HG03045 (cell line): ENCODE data around the gene TBC1D4.

Source experiments
- ATAC-seq: cut with Tn5 transposase; IDR thresholded peaks from one replicate; pipeline ENCODE4 v1.9.1; 2021; ENCODE audit warnings: mild to moderate bottlenecking, moderate library complexity; ENCODE audit not compliant: unreplicated experiment

The TBC1D4 gene

GRCh38 chr13:75393839-75394520, 88.0 kb downstream of the TBC1D4 start:
- no peak for ATAC-seq

GRCh38 chr13:75391432-75392100, 90.4 kb downstream of the TBC1D4 start:
- no peak for ATAC-seq

DNA sequence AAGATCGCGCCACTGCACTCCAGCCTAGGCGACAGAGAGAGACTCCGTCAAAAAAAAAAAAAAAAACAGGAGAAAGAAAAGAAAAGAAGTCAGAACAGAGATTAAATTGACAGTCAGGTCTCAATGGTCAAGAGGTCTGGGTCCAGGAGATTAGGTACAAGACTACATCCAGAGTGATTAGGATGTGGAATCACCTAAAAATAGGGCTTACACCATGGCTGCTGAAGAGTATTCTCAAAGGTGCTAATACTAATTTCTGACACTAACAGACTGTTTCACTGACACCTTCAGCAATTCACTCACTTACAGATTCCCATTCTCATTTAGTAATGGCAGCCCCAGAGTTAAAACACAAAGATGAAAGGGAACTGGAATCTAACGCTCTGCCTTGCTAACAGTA, 91.7 kb downstream of the TBC1D4 start:
- ATAC-seq = no peak

GRCh38 chr13:75385708-75386083, 96.3 kb downstream of the TBC1D4 start:
- no peak for ATAC-seq

DNA sequence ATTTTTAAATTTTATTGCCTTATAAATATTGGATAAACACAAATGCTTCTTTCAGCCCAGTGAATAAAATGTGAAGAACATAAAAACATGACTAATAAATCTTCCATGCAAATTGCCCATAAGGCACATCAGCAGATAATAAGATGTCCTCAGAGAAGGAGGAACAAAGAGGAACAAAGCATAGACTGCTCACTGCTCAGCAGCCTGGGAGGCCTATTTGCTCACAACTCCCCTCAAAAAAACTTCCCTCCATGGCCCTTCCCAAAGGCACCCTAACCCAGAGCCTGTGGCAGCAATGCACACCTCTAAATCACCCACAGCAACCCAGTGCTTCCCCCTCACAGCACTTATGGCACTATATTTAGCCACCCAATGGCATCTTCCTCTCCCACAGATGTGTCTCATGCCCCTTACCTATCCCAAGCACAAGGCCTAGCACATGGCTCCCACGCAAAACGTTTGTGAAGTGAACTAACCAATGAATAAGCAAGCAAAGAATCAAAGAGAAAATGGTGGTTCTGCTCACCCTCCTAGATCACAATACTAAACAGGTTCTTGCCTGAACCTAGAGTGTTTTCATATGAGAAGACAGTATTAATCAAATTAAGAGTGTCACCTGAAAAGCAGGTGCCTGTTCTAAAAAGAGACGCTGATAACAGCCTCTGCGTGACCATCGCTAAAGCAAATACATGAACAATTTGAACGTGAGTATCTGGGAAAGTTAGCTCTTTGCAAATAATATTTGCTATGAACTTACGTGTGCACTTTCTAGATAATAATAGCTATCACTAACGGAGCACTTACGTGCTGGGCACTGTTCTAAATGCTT, 96.9 kb downstream of the TBC1D4 start:
- ATAC-seq = no peak

GRCh38 chr13:75383064-75383715, 98.8 kb downstream of the TBC1D4 start:
- ATAC-seq = no peak

DNA sequence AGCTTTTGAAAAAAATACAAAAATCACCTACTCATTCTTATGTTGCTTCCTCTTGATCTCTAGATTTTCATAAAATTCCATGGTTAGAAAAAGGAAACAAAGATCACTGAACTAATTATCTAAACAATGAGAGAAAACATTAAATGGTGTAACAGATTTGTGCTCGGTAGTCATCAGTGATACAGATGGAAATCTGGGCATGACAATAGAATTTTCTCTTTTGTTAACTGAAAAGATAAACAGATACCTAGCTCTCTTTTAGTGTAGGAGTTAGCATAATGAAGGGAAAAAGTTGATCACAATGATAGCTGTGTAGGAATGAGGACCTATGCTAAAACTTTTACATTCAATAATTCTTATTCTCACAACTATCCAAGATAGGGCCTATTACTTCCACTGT, 103.7 kb downstream of the TBC1D4 start:
- no peak for ATAC-seq

GRCh38 chr13:75376792-75377402, 105.1 kb downstream of the TBC1D4 start:
- ATAC-seq = no peak

DNA sequence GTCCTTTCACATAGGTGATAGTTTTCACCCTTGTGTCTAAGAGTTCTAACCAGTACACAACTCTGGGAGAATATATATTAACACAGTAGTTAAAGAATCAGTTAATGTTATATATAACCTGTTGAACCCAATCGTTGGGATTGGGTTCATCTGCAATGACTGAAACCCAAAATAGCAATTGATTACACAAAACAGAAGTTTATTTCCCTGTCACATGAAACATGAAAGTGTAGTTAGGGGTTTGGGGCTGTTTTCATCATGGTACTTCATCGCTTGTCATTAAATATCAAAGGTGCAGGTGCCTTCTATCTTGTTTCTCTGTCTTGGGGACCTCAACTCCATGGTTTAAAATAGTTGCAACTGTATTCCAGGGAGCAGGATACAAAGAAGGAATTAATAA, 106.6 kb downstream of the TBC1D4 start:
- ATAC-seq = no peak

DNA sequence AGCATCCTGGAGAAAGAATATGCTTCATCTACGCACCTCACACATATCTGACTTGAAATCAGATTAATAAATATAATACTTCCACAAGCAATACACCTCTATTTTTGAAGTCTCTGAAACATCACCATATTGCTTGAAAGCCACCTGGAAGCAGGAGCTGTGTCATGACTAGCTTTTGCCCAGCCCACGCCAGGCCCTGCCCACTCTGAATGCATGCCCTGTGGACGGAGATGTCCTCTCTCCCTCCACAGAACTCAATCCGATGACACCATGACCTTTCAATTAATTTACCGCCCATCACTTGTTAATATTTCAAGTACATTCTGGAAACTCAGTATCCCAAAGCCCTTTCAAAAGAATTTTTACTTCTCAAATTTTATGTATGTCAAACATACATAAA, 108.0 kb downstream of the TBC1D4 start:
- no peak for ATAC-seq

DNA sequence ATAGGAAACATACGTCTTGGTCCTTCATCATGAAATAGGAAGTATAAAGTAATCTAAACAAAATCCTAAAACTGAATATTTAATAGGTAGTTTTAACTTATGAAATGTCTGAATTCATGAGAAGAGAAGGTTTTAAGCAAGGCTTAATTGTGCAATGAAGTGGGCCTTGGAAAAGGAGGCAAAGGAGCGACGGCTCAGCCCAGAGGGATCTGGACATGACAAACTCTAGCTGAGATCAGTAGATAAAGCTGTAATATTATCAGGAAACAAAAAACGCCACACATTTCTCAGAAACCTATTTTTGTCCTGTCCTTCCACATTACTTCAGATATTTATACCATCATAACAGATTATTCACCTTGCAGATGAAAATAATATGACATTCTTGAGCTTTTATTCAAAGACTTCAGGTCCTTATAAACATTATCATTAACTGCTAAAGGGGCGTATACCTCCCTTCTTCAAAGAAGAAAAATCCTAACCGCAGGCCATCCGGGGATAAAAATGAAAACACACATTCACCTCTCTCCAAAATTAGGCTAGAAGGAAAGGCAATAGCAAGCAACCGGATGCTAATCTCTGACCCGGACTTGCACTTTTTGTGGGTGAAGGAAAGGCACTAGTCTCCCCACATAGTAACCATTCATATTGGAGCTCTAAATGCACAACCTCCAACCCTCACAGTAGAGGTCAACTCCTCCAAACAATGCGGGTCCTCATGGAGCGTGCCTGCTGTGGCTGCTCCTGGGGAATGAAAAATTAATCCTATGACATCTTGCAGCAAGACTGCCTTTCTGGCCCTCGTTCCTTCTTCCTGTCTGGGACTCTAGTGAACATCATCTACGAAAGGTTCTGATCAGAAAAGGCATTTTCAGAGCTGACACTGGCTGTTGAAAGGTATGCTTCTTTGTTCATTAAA, 108.8 kb downstream of the TBC1D4 start:
- no peak for ATAC-seq

DNA sequence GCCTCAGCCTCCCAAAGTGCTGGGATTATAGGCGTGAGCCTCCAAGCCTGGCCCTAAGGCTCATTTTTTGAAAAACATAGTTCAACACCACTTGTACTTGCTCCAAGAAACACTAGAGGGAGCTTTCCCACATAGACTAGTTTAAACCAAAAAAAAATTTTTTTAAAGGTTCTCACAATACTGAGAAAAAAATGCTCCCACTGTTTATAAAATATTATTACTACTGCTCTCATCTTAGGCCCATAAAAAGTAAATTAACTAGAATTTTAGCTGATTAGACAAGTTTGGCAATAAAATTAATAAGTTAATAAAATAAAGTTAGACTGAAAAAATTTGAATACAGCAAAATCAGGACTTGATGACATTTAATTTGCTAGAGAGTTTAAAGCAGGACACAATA, 109.5 kb downstream of the TBC1D4 start:
- ATAC-seq = peak; percentile 73

GRCh38 chr13:75371203-75371602, 110.8 kb downstream of the TBC1D4 start:
- ATAC-seq = no peak

DNA sequence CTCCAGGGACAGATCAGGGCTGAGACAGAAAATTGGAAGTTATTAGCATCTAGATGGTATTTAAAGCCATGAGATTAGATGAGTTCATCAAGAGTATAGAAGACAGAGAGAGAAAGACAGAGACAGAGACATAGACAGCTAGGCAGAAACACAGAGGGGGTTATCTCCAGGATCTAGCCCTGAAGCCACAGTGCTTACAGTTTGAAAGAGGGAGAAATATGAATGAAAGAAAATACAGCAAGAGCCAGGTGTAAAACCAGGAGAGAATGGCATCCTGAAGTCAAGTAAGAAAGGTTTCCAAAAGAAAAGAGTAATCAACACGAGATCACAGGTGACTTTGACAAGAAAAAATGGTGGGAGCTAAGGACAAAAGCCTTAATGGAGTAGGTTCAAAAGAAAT, 111.2 kb downstream of the TBC1D4 start:
- no peak for ATAC-seq

DNA sequence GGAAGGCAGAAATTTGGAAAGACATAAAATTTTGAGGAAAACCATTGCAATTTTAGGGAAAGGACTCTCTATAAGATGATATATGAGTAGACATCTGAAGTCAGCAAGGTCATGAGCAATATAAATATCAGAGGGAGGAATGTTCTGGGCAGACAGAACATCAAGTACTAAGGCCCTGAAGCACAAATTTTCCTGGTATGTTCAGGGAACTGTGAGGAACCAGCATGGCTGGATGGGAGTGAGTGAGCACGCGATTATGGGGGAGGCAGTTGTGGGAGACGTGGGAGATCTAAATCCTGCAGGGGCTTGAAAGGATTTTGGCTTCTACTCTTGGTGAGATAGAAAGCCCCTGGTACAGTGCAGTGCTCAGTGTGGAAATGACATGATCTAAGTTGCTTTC, 112.0 kb downstream of the TBC1D4 start:
- ATAC-seq = no peak

DNA sequence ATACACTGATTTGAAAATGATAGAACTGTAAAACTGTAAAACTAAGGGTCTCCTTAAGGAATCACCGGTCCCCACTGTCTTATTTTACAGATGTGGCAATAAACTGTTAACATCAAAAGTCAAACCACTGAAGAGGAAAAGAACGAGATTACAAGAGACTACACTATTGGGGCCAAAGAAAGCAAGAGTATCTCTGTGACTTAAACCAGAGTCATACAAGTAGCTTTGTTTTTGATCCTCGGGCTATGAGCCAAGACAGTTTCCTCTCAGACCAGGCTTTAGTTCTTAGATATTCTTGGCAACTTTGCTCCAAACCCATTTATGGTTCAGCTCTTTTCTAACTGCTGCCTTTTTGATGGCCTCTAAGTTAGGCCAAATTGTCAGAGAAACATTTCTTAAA, 113.8 kb downstream of the TBC1D4 start:
- no peak for ATAC-seq

GRCh38 chr13:75366380-75367280, 115.3 kb downstream of the TBC1D4 start:
- no peak for ATAC-seq

- peak; percentile 96 for ATAC-seq
Measured at GRCh38 chr13:75365724-75366173, 116.2 kb downstream of the TBC1D4 start.
